AG10803 (cell line): ENCODE results near the gene FCN3.
"Not testable (repeated sequence)": the region's sequence is repeated elsewhere in the genome, so short reads cannot be mapped to it uniquely, and the experiment has no call there.

Experiments
- DNase-seq: peaks from one replicate; pipeline ENCODE4 v3.0.0; 2010; ENCODE audit warnings: low read depth
- H3K4me3 ChIP-seq: 2 replicates; pipeline ENCODE4 v1.5.1; 2011; ENCODE audit warnings: mild to moderate bottlenecking, low read length, control low read depth
- CTCF ChIP-seq: conservative IDR thresholded peaks from 2 replicates; pipeline ENCODE4 v1.5.1; 2011; ENCODE audit warnings: mild to moderate bottlenecking, low read length, control low read depth, inconsistent platforms

FCN3 gene

GRCh38 chr1:27413004-27413403 lies 38.4 kb upstream of the FCN3 start:
- no peak for TF ChIP-seq CTCF
- no peak for DNase-seq

GRCh38 chr1:27412502-27412901 lies 37.9 kb upstream of the FCN3 start:
- H3K4me3 ChIP-seq: no peak overlapping the region
- DNase-seq: no peak
- no peak for TF ChIP-seq CTCF

More at GRCh38 chr1:27413004-27413403, 38.4 kb upstream of the FCN3 start:
- H3K4me3 ChIP-seq: no peak overlapping the region

GRCh38 chr1:27410709-27411108 lies 36.1 kb upstream of the FCN3 start:
- no peak for DNase-seq
- no peak for TF ChIP-seq CTCF
- H3K4me3 ChIP-seq: no peak overlapping the region

GRCh38 chr1:27409669-27410068 lies 35.0 kb upstream of the FCN3 start:
- no peak for TF ChIP-seq CTCF
- H3K4me3 ChIP-seq: no peak overlapping the region
- DNase-seq: no peak

GRCh38 chr1:27408151-27408550 lies 33.5 kb upstream of the FCN3 start:
- TF ChIP-seq CTCF: no peak
- no peak overlapping the region for H3K4me3 ChIP-seq
- DNase-seq: no peak

GRCh38 chr1:27406791-27407190 lies 32.2 kb upstream of the FCN3 start:
- not testable (repeated sequence) for H3K4me3 ChIP-seq, DNase-seq

- no peak for TF ChIP-seq CTCF
- no peak for DNase-seq
- H3K4me3 ChIP-seq: no peak overlapping the region
Observed at GRCh38 chr1:27406362-27406680, 31.7 kb upstream of the FCN3 start.

GRCh38 chr1:27405598-27406361 lies 31.2 kb upstream of the FCN3 start:
- DNase-seq, H3K4me3 ChIP-seq: not testable (repeated sequence)
